ENCODE data around the gene TPP1. TPM values are rescaled to one million over a fixed set of nuclear protein-coding genes. Genes with fewer than 3 reads are reported as not detected.
A peak's percentile ranks its signal among the peaks of the same experiment; 100 is the strongest.

The TPP1 gene
- total and polyA plus RNA-seq, 2 of the 13 experiments (the other 11 are each of a cell fraction or from before 2014, with no cell fraction given): 13.9 to 74.6 TPM

DNA sequence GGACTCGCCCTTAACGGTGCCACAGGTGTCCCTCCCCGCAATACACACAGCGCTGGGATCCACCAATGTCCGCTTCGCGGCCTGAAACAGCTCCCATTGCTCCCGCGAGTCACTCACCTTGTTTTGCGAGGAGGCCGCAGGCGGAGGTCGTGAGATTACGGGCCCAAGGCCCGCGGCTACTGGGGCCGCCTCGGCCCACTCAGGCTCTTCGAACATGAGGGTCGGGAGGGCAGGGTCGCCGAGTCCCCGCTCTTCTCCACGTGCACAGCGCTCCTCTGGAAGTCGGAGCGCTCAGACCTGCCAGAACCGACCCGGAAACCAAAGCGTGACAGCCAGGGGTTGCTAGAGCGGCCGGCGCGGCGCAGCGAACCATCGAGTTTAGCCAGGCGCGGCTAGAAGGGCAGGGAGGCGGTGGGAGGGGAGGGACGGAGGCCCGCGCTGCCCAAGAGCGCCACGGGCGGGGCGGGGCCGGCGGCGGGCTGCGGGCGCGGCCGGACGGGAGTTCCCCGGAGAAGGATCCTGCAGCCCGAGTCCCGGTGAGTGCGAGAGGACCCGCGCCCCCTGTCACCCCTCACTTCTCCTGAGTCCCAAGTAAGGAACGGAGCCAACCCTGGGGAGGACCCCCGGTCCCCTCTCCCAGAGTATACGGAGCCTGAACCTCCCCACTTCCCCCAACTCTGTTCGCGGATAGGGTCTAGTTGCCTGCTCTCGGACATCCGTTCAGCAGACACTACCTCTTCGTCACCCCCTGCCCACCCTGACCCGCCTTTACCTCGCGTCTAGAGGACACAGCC, 15.7 kb downstream of the TPP1 start, which contains the start of the genes ILK and RRP8 (continued):
- TF ChIP-seq, protein P1, sequence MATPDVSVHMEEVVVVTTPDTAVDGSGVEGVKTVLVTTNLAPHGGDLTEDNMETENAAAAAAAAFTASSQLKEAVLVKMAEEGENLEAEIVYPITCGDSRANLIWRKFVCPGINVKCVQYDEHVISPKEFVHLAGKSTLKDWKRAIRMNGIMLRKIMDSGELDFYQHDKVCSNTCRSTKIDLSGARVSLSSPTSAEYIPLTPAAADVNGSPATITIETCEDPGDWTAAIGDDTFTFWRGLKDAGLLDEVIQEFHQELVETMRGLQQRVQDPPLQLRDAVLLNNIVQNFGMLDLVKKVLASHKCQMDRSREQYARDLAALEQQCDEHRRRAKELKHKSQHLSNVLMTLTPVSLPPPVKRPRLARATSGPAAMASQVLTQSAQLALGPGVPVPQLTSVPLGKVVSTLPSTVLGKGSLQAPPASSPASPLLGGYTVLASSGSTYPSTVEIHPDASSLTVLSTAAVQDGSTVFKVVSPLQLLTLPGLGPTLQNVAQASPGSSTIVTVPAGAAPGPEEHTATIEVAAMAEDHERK (CRISPR knock-in tag; IDR thresholded peaks at IDR 0.05; ENCODE audit: low read depth): peak; percentile 70
- TF ChIP-seq KLF12 (CRISPR knock-in tag; IDR thresholded peaks at IDR 0.05; ENCODE audit: borderline replicate concordance): peak; percentile 60; the same call in 1 of the 2 replicates
- no peak for TF ChIP-seq ZNF570 (CRISPR knock-in tag; IDR thresholded peaks at IDR 0.05; ENCODE audit: borderline replicate concordance)
- no peak for TF ChIP-seq ZNF292 (CRISPR knock-in tag; IDR thresholded peaks at IDR 0.05; ENCODE audit: borderline replicate concordance, low read depth)
- TF ChIP-seq YEATS4 (CRISPR knock-in tag; IDR thresholded peaks at IDR 0.05; ENCODE audit: borderline replicate concordance): peak; percentile 97; the same call in 1 of the 2 replicates
- TF ChIP-seq ZNF83 (CRISPR knock-in tag; IDR thresholded peaks at IDR 0.05; ENCODE audit: borderline replicate concordance): no peak
- TF ChIP-seq ZNF547 (CRISPR knock-in tag; IDR thresholded peaks at IDR 0.05): peak; percentile 97
- TF ChIP-seq, protein P2, sequence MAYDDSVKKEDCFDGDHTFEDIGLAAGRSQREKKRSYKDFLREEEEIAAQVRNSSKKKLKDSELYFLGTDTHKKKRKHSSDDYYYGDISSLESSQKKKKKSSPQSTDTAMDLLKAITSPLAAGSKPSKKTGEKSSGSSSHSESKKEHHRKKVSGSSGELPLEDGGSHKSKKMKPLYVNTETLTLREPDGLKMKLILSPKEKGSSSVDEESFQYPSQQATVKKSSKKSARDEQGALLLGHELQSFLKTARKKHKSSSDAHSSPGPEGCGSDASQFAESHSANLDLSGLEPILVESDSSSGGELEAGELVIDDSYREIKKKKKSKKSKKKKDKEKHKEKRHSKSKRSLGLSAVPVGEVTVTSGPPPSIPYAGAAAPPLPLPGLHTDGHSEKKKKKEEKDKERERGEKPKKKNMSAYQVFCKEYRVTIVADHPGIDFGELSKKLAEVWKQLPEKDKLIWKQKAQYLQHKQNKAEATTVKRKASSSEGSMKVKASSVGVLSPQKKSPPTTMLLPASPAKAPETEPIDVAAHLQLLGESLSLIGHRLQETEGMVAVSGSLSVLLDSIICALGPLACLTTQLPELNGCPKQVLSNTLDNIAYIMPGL (CRISPR knock-in tag; IDR thresholded peaks at IDR 0.05; ENCODE audit: borderline replicate concordance in 1 of 2, low read depth in 1 of 2): peak; percentile 70 to 87; a peak in 1 of 4 replicates
- TF ChIP-seq ZNF451 (CRISPR knock-in tag; IDR thresholded peaks at IDR 0.05): peak; percentile 89; the same call in 1 of the 2 replicates
- peak; percentile 93; the same call in 1 of the 2 replicates for TF ChIP-seq TARDBP (CRISPR knock-in tag; IDR thresholded peaks at IDR 0.05)
- TF ChIP-seq, protein P3, sequence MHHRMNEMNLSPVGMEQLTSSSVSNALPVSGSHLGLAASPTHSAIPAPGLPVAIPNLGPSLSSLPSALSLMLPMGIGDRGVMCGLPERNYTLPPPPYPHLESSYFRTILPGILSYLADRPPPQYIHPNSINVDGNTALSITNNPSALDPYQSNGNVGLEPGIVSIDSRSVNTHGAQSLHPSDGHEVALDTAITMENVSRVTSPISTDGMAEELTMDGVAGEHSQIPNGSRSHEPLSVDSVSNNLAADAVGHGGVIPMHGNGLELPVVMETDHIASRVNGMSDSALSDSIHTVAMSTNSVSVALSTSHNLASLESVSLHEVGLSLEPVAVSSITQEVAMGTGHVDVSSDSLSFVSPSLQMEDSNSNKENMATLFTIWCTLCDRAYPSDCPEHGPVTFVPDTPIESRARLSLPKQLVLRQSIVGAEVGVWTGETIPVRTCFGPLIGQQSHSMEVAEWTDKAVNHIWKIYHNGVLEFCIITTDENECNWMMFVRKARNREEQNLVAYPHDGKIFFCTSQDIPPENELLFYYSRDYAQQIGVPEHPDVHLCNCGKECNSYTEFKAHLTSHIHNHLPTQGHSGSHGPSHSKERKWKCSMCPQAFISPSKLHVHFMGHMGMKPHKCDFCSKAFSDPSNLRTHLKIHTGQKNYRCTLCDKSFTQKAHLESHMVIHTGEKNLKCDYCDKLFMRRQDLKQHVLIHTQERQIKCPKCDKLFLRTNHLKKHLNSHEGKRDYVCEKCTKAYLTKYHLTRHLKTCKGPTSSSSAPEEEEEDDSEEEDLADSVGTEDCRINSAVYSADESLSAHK (CRISPR knock-in tag; IDR thresholded peaks at IDR 0.05; ENCODE audit: borderline replicate concordance): peak; percentile 46; the same call in 1 of the 2 replicates
- no peak for TF ChIP-seq CHD2 (IDR thresholded peaks at IDR 0.05; ENCODE audit: low read depth, low read length)
- TF ChIP-seq JUNB (CRISPR knock-in tag; IDR thresholded peaks at IDR 0.05; ENCODE audit: borderline replicate concordance): no peak
- TF ChIP-seq FOSL1 (CRISPR knock-in tag; IDR thresholded peaks at IDR 0.05; ENCODE audit: borderline replicate concordance): no peak
- TF ChIP-seq, protein P4, sequence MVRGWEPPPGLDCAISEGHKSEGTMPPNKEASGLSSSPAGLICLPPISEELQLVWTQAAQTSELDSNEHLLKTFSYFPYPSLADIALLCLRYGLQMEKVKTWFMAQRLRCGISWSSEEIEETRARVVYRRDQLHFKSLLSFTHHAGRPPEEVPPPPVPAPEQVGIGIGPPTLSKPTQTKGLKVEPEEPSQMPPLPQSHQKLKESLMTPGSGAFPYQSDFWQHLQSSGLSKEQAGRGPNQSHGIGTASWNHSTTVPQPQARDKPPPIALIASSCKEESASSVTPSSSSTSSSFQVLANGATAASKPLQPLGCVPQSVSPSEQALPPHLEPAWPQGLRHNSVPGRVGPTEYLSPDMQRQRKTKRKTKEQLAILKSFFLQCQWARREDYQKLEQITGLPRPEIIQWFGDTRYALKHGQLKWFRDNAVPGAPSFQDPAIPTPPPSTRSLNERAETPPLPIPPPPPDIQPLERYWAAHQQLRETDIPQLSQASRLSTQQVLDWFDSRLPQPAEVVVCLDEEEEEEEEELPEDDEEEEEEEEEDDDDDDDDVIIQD (CRISPR knock-in tag; IDR thresholded peaks at IDR 0.05; ENCODE audit: low read depth): peak; percentile 55; the same call in 1 of the 2 replicates
- TF ChIP-seq, protein P5, sequence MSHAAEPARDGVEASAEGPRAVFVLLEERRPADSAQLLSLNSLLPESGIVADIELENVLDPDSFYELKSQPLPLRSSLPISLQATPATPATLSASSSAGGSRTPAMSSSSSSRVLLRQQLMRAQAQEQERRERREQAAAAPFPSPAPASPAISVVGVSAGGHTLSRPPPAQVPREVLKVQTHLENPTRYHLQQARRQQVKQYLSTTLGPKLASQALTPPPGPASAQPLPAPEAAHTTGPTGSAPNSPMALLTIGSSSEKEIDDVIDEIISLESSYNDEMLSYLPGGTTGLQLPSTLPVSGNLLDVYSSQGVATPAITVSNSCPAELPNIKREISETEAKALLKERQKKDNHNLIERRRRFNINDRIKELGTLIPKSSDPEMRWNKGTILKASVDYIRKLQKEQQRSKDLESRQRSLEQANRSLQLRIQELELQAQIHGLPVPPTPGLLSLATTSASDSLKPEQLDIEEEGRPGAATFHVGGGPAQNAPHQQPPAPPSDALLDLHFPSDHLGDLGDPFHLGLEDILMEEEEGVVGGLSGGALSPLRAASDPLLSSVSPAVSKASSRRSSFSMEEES (CRISPR knock-in tag; IDR thresholded peaks at IDR 0.05): peak; percentile 77
- TF ChIP-seq TAF15 (IDR thresholded peaks at IDR 0.05; ENCODE audit: low read depth, low read length, poor library complexity, severe bottlenecking): peak; percentile 83
- peak; percentile 87 for TF ChIP-seq ZNF329 (CRISPR knock-in tag; IDR thresholded peaks at IDR 0.05; ENCODE audit: low read depth)
- TF ChIP-seq SP2 (CRISPR knock-in tag; IDR thresholded peaks at IDR 0.05): no peak; the same call in none of the 2 replicates

Data from HepG2 (cell line).